Loucy (cell line): Measurements from ENCODE around the gene MOB1A.

Experiments used
- CTCF ChIP-seq: fragments of 200-600 bp; sonication (generic); conservative IDR thresholded peaks from 2 replicates; pipeline ENCODE4 v1.5.1; 2014; ENCODE audit warnings: mild to moderate bottlenecking, antibody characterized with exemption, low read length
- EZH2phosphoT487 ChIP-seq: fragments of 200-600 bp; IDR thresholded peaks from 2 replicates; pipeline ENCODE4 v1.6.1; 2018; ENCODE audit warnings: antibody characterized with exemption, mild to moderate bottlenecking, moderate library complexity, borderline replicate concordance

GRCh38 chr2:74188696-74189095 lies 10.0 kb upstream of the MOB1A start:
- TF ChIP-seq CTCF (no peak), EZH2phosphoT487 (no peak)
